ENCODE measurements around the gene MAGI2.
"Not testable (repeated sequence)": the region's sequence is repeated elsewhere in the genome, so short reads cannot be mapped to it uniquely, and the experiment has no call there.

MAGI2 gene

DNA sequence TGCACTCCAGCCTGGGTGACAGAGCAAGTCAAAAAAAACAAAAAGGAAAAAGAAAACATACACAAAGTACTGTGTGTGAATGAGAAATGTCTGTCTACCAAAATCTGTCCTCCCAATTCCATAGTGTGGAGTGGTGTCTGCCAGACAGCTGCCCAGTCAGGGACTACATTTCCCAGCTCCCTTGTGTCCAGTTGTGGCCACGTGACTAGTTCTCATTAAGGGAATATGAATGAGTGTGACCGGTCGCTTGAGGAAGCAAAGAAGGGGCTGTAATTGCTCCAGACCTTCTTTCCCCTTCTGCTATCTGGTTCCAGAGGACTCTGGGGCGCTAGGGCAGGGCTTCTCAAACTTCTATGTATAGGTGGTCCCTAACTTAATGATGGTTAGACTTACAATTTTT, 1450.8 kb downstream of the MAGI2 start:
- DNase-seq: no peak

DNA sequence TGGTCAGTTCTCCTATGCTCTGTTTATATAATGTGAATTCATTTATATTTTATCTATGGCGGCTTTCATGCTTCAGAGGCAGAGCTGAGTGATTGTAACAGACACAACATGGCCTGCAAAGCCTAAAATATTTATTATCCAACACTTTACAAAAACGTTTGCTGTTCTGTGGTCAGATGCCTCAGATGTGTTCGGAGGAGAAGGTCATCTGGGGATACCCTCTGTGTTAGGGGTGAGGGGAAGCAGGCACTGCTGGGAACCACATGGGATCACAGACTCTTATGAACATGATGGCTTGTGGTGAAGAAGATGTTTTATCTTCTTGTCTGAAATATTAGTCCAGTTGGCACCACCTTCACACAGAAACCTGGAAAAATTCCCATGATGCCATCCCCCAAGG, 1451.4 kb downstream of the MAGI2 start:
- DNase-seq: no peak

DNA sequence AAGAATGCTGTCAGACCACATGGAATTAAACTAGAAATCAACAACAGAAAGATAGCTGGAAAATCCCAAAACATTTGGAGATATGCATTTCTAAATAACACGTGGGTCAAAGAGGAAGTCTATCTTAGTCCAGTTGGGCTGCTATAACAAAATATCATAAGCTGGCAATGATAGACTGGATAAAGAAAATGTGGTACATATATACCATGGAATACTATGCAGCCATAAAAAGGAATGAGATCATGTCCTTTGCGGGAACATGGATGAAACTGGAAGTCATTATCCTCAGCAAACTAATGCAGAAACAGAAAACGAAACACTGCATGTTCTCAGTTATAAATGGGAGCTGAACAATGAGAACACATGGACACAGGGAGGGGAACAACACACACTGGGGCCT, 1454.3 kb downstream of the MAGI2 start:
- DNase-seq: not testable (repeated sequence)

DNA sequence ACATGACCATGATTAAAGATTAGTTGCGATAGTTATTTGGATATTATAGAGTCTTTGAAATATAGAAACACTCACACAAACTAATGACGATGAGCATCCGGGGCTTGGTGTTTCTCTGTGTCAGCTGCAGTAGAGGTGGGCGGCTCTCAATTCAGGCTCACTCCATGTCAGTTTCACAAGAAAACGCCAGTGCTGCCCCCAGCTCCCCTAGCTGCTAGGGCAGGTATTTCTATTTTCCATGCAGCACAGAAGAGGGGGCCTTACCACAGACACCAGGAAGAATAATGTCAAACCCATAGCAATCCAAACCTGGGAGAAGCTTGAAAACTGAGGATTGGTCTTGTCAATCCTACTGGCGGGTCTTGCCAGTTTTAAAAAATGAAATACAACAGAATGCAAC, 1457.8 kb downstream of the MAGI2 start:
- peak; percentile 12 for DNase-seq

DNA sequence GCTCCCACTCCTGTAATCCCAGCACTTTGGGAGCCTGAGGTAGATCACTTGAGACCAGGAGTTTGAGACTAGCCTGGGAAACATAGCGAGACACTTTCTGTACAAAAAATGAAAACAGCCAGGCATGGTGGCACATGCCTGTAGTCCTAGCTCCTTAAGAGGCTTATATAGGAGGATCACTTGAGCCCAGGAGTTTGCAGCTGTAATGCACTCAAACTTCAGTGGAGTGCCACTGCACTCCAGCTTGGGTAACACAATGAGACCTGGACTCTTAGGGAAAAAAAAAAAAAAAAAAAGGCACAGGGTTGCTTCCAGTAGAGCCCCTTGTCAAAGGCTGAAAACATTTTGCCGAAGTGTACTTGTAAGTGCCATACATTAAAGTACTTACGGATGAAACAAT, 1459.6 kb downstream of the MAGI2 start:
- DNase-seq: no peak

DNA sequence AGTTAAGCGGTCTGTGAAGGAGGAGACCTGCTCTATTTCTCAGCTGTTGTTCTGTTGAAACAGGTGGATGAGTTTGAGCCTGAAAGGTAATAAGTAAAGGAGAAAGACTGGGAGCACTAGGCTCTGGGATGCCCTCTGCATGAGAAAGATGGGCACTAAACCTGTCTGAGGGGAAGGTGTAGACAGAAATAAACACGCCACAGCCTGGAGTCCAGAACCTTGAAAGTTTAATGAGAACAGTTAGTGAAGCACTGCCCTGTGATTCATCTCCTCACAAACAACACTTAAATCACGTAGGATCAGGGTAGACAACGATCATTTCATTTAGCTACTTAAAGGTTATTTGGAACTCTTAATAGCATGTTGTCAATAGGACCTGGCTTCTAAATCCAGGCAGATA, 1461.8 kb downstream of the MAGI2 start:
- no peak for DNase-seq

DNA sequence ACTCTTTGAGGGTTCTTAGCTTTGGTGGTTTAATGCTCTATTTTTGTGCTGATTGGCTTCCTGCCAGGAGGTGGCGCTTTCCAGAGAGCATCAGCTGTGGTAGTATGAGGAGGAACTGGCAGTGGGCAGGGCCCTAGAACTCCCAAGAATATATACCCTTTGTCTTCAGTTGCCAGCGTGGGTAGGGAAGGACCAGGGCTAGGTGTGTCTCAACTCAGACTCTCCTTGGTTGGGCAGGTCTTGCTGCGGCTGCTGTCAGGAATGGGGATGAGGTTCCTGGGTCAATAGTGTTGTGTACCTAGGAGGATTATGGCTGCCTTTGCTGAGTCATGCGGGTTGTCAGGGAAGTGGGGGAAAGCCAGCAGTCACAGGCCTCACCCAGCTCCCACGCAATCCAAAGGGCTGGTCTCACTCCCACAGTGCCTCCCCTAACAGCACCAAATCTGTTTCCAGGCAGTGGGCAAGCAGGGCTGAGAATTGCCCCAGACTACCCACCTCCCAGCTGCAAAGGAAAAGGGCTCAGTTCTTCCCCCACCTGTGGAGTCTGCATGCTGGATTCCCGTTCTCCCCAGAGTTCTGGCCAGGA, 1463.4 kb downstream of the MAGI2 start:
- peak; percentile 68 for DNase-seq

DNA sequence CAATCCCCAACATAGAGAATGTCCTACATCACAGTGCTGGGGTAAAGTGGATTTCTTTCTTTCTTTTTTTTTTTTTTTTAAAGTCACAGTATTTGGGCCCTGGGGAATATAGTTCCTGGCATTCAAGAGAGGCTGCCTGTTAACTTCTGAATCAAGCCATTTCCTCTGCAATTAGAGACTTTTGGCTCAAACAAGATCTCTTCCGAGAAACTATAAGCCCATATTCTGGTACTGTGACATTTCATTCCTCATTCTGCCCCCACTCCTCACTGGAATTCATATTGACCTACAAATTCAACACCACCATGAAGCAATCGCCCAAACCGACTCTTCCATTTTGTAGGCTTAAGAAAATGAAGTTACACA, 1467.5 kb downstream of the MAGI2 start:
- DNase-seq: no peak

DNA sequence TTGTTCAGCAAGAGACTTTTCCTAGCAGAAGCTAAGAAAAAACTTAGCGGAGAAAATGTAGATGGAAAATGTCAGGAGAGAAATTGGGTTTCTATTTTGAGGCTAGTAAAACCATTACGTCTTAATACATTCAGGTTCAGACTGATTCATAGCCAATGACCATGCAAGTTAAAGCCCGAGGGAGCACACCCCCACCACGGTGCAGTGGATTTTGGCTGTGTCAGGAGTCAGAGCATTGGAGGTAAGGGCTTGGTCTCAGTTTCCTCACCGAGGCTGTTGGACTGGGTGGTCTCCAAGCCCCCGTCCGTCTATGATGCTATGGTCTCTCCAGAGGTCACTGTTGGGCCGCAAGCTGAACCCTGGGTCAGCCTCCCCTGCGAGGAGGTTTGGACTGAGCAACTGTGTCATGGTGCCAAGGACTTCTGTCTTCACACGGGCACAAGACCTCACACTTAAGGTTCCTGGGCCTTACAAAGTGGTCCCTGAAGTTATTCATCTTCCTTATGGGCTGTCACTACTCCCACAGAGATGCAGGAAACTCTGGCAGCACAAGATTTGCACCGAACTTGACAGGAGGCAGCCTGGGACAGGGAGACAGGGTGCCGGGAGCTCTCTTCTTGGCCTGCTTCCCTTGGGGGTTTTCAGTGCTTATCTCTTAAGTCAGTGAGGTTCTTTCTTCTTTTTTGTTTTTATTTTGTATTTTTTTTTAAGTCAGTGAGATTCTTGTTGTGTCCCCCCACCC, 1468.1 kb downstream of the MAGI2 start:
- peak; percentile 25 for DNase-seq

DNA sequence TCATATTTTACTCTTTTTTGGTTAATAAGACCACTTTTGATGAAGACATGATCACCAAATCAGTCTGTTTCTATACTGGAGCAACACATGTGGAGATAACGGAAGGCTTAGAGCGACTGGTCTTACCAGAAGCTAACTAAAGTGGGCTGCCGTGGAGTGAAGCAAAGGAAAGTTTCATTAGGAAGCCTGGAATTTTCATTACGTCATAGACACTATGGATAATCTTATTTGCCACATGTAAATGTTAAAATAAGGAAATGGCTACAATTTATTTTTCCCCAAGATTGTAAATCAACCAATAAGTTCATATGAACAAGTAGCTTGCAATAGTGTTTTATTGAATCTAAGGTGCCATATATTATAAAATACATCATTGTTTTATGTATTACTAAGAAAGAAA, 1469.5 kb downstream of the MAGI2 start:
- no peak for DNase-seq

DNA sequence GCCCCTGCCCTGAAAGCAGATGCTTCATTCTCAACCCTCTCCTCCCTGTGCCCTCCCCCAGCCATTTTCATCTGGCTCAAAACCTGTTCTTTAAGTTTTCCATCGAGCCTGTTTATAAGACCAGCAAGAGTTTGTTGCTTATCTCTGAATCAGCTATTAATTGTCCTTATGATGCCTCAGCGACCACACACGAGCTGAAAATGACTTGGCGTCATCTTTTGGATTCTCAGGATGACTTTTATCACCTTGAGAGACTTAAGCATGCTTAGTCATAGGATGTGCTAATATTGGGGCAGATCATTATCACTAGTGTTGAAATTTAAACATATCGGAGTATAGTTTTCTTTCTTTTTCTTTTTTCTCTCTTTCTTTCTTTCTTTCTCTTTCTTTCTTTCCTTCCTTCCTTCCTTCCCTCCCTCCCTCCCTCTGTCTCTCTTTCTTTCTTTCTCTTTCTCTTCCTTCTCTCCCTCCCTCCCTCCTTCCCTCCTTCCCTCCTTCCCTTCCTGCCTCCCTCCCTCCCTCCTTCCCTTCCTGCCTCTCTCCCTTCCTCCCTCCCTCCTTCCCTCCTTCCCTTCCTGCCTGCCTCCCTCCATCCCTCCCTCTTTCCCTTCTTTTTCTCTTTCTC, 1470.4 kb downstream of the MAGI2 start:
- peak; percentile 35 for DNase-seq

DNA sequence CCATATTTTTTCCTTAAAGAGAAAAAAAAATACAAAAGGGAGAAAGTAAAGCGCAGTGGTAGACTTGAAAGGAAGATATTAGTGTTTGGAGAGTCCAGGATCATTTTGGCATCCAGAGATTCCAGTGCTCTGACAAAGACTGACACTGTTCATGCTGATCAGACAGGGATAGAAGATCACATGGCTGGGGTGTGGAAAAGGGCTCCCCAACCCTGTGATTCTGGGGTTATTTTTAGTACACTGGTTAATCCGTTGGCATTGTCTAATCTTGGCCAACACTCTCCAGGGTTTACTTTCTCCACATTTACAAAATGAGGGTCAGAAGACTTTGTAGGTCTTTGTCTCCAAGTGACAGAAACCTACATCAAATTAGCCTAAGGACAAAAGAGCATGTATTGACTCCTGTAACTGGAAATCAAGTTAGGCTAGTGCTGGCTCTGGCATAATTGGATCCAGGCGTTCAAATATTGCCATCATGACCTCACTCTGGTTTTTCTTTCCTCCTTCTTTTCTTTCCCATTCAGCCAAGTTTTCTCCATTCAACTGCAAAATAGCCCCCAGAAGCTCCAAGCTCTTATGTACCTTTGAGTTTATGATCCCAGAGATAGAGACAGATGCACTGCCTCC, 1473.3 kb downstream of the MAGI2 start:
- DNase-seq: no peak

DNA sequence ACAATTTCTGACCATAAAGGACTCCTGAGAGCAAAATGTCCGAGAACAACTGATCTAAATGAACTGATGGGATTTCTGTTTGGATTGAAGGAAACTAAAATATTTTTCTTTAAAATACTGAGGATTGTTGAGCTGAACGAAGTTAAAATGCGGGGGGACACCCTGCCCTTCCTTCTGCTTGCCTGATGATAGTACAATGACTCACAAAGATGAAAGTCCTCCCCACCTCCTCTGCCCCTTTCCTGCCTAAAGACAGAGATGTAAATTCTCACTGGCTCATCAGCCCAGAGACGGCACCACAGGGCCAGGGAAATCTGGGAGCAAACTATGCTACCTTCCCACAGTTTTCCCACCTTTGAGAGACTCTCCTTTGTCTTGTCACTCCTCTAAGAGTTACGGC, 1474.2 kb downstream of the MAGI2 start:
- no peak for DNase-seq

DNA sequence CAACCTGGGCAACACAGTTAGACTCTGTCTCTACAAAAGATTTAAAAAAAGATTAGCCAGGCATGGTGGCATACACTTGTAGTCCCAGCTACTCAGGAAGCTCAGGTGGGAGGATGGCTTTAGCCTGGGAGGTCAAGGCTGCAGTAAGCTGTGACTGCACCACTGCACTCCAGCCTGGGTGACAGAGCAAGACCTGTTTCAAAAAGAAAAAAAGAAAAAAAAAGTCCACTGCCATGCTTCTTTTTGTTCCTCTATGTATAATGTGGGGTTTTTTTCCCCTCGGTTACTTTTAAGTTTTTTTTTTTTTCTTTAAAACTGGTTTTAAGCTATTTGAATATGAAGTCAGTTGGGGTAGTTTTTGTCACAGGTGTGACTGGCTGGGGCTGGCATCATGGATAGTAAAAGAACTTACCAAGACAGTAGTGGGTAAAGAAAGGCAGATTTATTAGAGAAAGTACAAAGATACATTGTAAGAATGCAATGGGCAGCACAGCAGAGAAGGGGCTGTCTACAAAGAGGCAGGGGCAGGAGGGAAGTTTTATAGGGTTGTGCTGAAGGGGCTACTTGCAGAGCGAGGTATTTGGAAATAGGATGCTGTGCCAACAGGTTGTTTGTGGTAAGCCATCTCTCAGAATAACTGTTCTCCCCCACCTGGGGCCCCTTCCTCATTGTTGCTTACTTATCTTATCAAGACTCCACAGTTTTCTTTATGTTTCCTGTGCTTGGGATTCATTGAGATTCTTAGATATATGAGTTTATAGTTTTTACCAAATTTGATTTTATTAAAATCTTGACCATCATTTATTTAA, 1477.6 kb downstream of the MAGI2 start:
- peak; percentile 49 for DNase-seq

DNA sequence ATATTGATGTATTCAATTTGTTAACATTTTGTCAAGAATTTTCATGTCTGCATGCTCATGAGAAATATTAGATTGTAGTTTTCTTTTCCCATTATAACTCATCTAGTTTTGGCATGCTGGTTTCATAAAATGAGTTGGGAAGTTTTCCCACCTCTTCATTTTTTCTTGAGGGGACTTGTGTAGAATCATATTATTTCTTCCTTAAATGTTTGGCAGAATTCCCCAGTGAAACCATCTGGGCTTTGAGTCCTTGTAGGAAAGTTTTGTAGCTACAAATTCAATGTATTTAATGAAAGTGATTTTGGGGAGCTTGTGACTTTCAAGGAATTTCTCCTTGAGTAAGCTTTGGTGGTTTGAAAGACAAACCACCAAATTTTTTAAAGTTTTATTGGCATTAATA, 1481.7 kb downstream of the MAGI2 start:
- DNase-seq: no peak

DNA sequence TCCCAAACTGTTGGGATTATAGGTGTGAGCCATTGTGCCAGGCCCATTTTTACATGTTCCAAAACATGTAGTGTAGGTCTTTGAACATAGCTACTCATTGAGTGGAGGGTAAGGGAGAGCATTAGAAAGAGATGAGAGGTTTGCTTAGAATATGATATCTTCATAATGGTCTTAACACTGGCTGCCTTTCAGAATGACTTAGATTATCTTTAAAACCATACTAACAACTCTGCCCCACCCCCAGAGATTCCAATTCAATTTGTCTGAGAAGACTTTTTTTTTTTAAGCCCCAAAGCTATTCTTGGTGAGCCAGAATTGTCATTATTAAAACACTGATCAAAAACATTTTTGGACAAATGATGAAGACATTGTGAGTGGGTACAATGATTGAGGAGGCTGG, 1486.0 kb downstream of the MAGI2 start:
- peak; percentile 37 for DNase-seq
